Mesenchymal stem cell (in vitro differentiated cells and primary cell): ENCODE measurements around the gene NEMP2.

Experiments
- DNase-seq: peaks from one replicate; pipeline ENCODE4 v3.0.0-alpha.2; 2013
- H2AFZ ChIP-seq: one replicate; pipeline ENCODE4 v1.6.1; 2013; ENCODE audit warnings: low read depth, mild to moderate bottlenecking, control low read depth, inconsistent platforms, low read length, moderate library complexity
- H2AK5ac ChIP-seq: 2 replicates; pipeline ENCODE4 v1.6.1; 2013; ENCODE audit warnings: low read length, moderate library complexity, mild to moderate bottlenecking, inconsistent platforms; ENCODE audit not compliant: severe bottlenecking
- H2BK120ac ChIP-seq: one replicate; pipeline ENCODE4 v1.6.1; 2013; ENCODE audit warnings: low read depth, mild to moderate bottlenecking, inconsistent platforms, low read length, moderate library complexity
- H2BK12ac ChIP-seq, 2 experiments: one replicate each; pipeline ENCODE4 v1.6.1; 2013; ENCODE audit warnings: inconsistent platforms in 2 of 2, low read length in 2 of 2, mild to moderate bottlenecking in 2 of 2, moderate library complexity in 2 of 2, control low read depth in 1 of 2
- H2BK15ac ChIP-seq: one replicate; pipeline ENCODE4 v1.6.1; 2013; ENCODE audit warnings: mild to moderate bottlenecking, low read depth, inconsistent platforms; ENCODE audit not compliant: poor library complexity, severe bottlenecking
- H2BK5ac ChIP-seq: 2 replicates; pipeline ENCODE4 v1.6.1; 2013; ENCODE audit warnings: low read depth, mild to moderate bottlenecking, low read length, control low read depth, inconsistent platforms; ENCODE audit not compliant: poor library complexity, severe bottlenecking
- H3K14ac ChIP-seq, 2 experiments: one replicate each; pipeline ENCODE4 v1.6.1; 2013; ENCODE audit warnings: inconsistent platforms in 2 of 2, low read length in 2 of 2, control low read depth in 1 of 2, mild to moderate bottlenecking in 1 of 2, moderate library complexity in 1 of 2
- H3K18ac ChIP-seq, 2 experiments: one replicate each; pipeline ENCODE4 v1.6.1; 2013; ENCODE audit warnings: inconsistent platforms in 2 of 2, low read length in 2 of 2, control low read depth in 1 of 2, low read depth in 1 of 2, mild to moderate bottlenecking in 1 of 2
- H3K23ac ChIP-seq, 2 experiments: one replicate each; pipeline ENCODE4 v1.6.1; 2013; ENCODE audit warnings: inconsistent platforms in 2 of 2, low read length in 2 of 2, mild to moderate bottlenecking in 2 of 2, moderate library complexity in 2 of 2, control low read depth in 1 of 2
- H3K27ac ChIP-seq: 2 replicates; pipeline ENCODE4 v1.5.1; 2013; ENCODE audit warnings: mild to moderate bottlenecking, moderate library complexity, low read length, control low read depth, inconsistent platforms; ENCODE audit not compliant: poor library complexity, severe bottlenecking
- H3K27me3 ChIP-seq, 2 experiments: 2 replicates each; pipeline versions ENCODE4 v1.6.1 to v1.7.0; 2013; ENCODE audit warnings: low read length in 2 of 2, mild to moderate bottlenecking in 2 of 2, moderate library complexity in 2 of 2, control low read depth in 1 of 2, inconsistent platforms in 1 of 2; ENCODE audit not compliant: control insufficient read depth in 1 of 2, insufficient read depth in 1 of 2
- H3K36me3 ChIP-seq, 2 experiments: 2 replicates each; pipeline versions ENCODE4 v1.6.1 to v1.7.0; 2013; ENCODE audit warnings: low read length in 2 of 2, control low read depth in 1 of 2, inconsistent platforms in 1 of 2, low read depth in 1 of 2, mild to moderate bottlenecking in 1 of 2; ENCODE audit not compliant: insufficient read depth in 2 of 2, control insufficient read depth in 1 of 2
- H3K4ac ChIP-seq, 2 experiments: one replicate each; pipeline ENCODE4 v1.6.1; 2013; ENCODE audit warnings: inconsistent platforms in 2 of 2, low read length in 2 of 2, mild to moderate bottlenecking in 2 of 2, moderate library complexity in 2 of 2, control low read depth in 1 of 2, low read depth in 1 of 2
- H3K4me1 ChIP-seq: 2 replicates; pipeline ENCODE4 v1.6.1; 2013; ENCODE audit warnings: low read depth, low read length, control low read depth; ENCODE audit not compliant: control insufficient read depth, insufficient read depth
- H3K4me2 ChIP-seq: 2 replicates; pipeline ENCODE4 v1.6.1; 2013; ENCODE audit warnings: low read length, mild to moderate bottlenecking, inconsistent platforms; ENCODE audit not compliant: poor library complexity, severe bottlenecking
- H3K4me3 ChIP-seq, 2 experiments: 2 replicates each; pipeline versions ENCODE4 v1.5.1 to v1.7.0; 2013; ENCODE audit warnings: low read length in 2 of 2, mild to moderate bottlenecking in 2 of 2, control low read depth in 1 of 2, low read depth in 1 of 2; ENCODE audit not compliant: insufficient read depth in 1 of 2
- H3K79me1 ChIP-seq: replicated peaks from 2 replicates; pipeline ENCODE4 v1.6.1; 2013; ENCODE audit warnings: mild to moderate bottlenecking, control low read depth, low read length, inconsistent platforms; ENCODE audit not compliant: poor library complexity, severe bottlenecking
- H3K9ac ChIP-seq: 2 replicates; pipeline ENCODE4 v1.7.0; 2013; ENCODE audit warnings: mild to moderate bottlenecking, low read length, moderate library complexity
- H3K9me3 ChIP-seq: 2 replicates; pipeline ENCODE4 v1.7.0; 2013; ENCODE audit warnings: mild to moderate bottlenecking, low read length; ENCODE audit not compliant: control insufficient read depth
- H4K8ac ChIP-seq: one replicate; pipeline ENCODE4 v1.6.1; 2013; ENCODE audit warnings: inconsistent platforms, mild to moderate bottlenecking, low read length, moderate library complexity
- H4K91ac ChIP-seq: one replicate; pipeline ENCODE4 v1.6.1; 2013; ENCODE audit warnings: mild to moderate bottlenecking, low read length, inconsistent platforms
- WGBS: methylation state at CpG from one replicate; pipeline ENCODE4 v1.1.7; 2013; ENCODE audit warnings: mixed read lengths; 5-methylcytosine and 5-hydroxymethylcytosine counted together

NEMP2 gene

DNA sequence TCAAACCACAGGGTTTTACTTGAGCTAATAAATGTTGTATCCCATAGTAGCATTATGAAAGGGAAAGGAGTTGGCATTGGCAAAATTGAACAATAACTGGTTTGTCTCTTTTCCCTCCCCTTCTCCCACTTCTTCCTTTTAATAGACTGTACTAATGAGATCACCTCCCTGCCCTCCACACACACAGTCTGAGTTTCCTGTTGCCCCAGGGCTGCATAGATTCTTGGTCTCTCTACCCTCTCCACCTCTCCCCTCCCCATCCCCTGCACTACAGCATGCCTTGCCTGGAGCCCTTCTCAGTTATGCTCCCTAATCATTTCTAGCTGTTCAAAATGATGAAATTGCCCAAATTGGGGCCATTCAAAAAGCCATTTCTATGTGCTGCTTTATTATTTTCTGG, 37.2 kb upstream of the NEMP2 start:
- Histone ChIP-seq H2AK5ac (no peak overlapping the region), H3K4ac (no peak overlapping the region), H3K9me3 (peaks cover 15% of the 10 kb centered on the region), H3K23ac (no peak overlapping the region), H3K4me2 (no peak overlapping the region), H3K4me1 (no peaks in the 10 kb centered on the region), H3K79me1 (no peaks in the 10 kb centered on the region), H3K4me3 (no peak overlapping the region), H2BK5ac (no peak overlapping the region), H3K27me3 (no peaks in the 10 kb centered on the region), H2BK12ac (no peak overlapping the region), H2AFZ (no peak overlapping the region), H2BK15ac (no peak overlapping the region), H3K18ac (no peak overlapping the region), H4K91ac (no peak overlapping the region), H3K27ac (no peak overlapping the region), H3K36me3 (no peaks in the 10 kb centered on the region), H3K14ac (no peak overlapping the region), H3K9ac (no peak overlapping the region), H2BK120ac (no peak overlapping the region), H4K8ac (peak overlapping the region; percentile 13)
- DNase-seq: no peak

DNA sequence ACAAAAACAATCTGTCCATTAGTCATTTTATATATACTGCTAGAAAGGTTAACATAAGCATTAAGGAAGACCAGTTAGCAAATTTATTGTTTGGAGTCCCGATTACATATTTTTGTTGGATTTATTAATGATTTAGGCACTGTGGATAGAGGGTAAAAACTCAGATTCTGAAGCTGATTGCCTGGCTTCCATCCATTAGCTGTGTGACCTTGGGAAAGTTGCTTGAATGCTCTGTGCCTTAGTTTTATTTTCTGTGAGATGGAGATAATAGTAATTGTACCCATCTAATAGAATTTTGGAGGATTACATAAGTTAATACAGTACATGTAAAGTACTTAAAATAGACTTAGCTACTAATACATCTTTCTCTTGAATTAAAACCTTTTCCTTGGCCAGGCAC, 36.3 kb upstream of the NEMP2 start:
- Histone ChIP-seq H4K91ac (no peak overlapping the region), H2AFZ (no peak overlapping the region), H2BK120ac (no peak overlapping the region), H3K79me1 (no peaks in the 10 kb centered on the region), H3K9ac (no peak overlapping the region), H3K27ac (no peak overlapping the region), H3K23ac (no peak overlapping the region), H3K9me3 (peaks cover 16% of the 10 kb centered on the region), H3K4me3 (no peak overlapping the region), H3K4me2 (no peak overlapping the region), H2BK12ac (no peak overlapping the region), H3K18ac (no peak overlapping the region), H2BK15ac (no peak overlapping the region), H3K4ac (no peak overlapping the region), H3K27me3 (no peaks in the 10 kb centered on the region), H3K4me1 (no peaks in the 10 kb centered on the region), H2BK5ac (no peak overlapping the region), H4K8ac (no peak overlapping the region), H3K14ac (no peak overlapping the region), H2AK5ac (no peak overlapping the region), H3K36me3 (no peaks in the 10 kb centered on the region)
- 95% methylated on average over 1 of the region's 1 CpG for WGBS
- DNase-seq: no peak

DNA sequence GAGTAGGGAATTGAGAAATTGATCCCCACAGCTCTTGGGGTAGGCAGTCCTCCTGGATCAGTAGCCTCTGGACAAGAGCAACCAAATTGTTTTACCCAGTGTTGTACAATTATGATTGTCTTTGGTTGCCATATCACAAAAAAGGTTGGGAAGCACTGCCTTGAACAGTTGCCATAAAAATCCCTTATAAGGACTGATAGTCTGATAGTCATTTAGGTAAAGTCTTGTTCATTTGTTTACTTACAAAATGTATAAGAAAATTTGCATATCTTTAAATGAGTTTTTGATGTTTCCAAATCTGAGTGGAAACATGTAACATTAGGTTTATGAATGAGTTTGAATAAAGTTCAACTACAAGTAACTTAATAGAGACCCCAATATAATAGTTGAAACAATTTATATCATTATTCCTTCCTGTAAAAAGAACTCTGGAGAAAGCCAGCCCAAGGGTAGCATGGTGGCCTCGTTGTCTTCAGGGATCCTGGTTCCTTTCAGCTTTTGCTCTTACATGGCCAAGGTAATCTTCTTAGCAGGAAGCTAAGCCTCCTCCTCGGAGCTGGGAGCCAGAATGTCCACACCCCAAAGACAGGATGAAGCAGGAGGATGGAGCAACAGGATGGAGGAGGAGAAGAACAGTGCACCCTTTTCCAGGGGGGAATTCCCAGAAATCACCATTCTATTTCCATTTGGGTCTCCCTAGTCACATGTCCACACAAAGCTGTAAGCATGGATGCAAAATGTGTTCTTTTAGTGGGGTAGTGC, 35.7 kb upstream of the NEMP2 start:
- Histone ChIP-seq H4K8ac (no peak overlapping the region), H3K9ac (no peak overlapping the region), H3K27ac (no peak overlapping the region), H3K4me3 (no peak overlapping the region), H4K91ac (no peak overlapping the region), H2BK120ac (no peak overlapping the region), H2AK5ac (no peak overlapping the region), H2BK15ac (no peak overlapping the region), H3K27me3 (no peaks in the 10 kb centered on the region), H3K4ac (no peak overlapping the region), H2BK5ac (no peak overlapping the region), H3K23ac (no peak overlapping the region), H3K4me2 (no peak overlapping the region), H3K18ac (no peak overlapping the region), H2AFZ (no peak overlapping the region), H3K9me3 (peaks cover 16% of the 10 kb centered on the region), H2BK12ac (no peak overlapping the region), H3K4me1 (no peaks in the 10 kb centered on the region), H3K14ac (no peak overlapping the region), H3K79me1 (no peaks in the 10 kb centered on the region), H3K36me3 (no peaks in the 10 kb centered on the region)
- WGBS: 75% methylated on average over 2 of the region's 2 CpGs
- no peak for DNase-seq

DNA sequence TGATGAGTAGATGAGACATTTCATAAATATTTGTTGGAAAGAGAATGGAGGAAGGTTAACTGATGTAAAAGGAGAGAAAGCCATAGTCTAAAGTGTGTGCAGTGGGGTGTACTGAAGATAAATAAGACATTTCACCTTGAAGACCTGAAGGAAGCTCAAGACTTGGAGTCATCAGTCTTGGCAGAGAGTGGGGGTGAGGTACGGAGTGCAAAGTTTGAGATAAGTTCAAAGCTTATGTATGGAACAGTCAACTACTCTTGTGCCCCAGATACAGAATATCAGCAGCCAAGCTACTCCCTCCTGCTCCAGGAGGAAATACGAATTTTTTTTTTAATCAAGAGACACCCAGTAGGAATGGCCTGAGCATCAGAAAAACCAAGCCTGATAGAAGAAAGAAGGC, 30.3 kb upstream of the NEMP2 start:
- H2BK120ac ChIP-seq: no peak overlapping the region
- no peak overlapping the region for H2AFZ ChIP-seq
- DNase-seq: no peak
- no peaks in the 10 kb centered on the region for H3K79me1 ChIP-seq
- no peak overlapping the region for H3K18ac ChIP-seq
- no peaks in the 10 kb centered on the region for H3K27me3 ChIP-seq
- H3K9me3 ChIP-seq: peaks cover 16% of the 10 kb centered on the region
- H3K9ac ChIP-seq: no peak overlapping the region
- no CpG with 5 or more reads among the region's 2 CpGs for WGBS
- peaks cover 3% of the 10 kb centered on the region for H3K4me1 ChIP-seq
- H2BK15ac ChIP-seq: no peak overlapping the region
- H3K4me3 ChIP-seq: no peak overlapping the region
- H3K23ac ChIP-seq: no peak overlapping the region
- H3K36me3 ChIP-seq: no peaks in the 10 kb centered on the region
- H2AK5ac ChIP-seq: no peak overlapping the region
- no peak overlapping the region for H4K8ac ChIP-seq
- no peak overlapping the region for H3K14ac ChIP-seq
- H3K4me2 ChIP-seq: no peak overlapping the region
- no peak overlapping the region for H3K27ac ChIP-seq
- no peak overlapping the region for H2BK5ac ChIP-seq
- no peak overlapping the region for H3K4ac ChIP-seq
- H4K91ac ChIP-seq: no peak overlapping the region
- no peak overlapping the region for H2BK12ac ChIP-seq
